Nephron progenitor cell (in vitro differentiated cells): ENCODE measurements around the gene FOXJ2.
A peak's percentile ranks its signal among the peaks of the same experiment; 100 is the strongest.

Experiments used
- DNase-seq: peaks from one replicate; pipeline ENCODE4 v3.0.0; 2021
- H3K27ac Mint-ChIP-seq: 2 replicates; pipeline ENCODE4 v1.8.0; 2021; ENCODE audit warnings: mild to moderate bottlenecking, moderate library complexity, mixed read lengths
- H3K27me3 Mint-ChIP-seq: 2 replicates; pipeline ENCODE4 v1.8.0; 2021; ENCODE audit warnings: mild to moderate bottlenecking, low read depth, mixed read lengths; ENCODE audit not compliant: poor library complexity
- H3K36me3 Mint-ChIP-seq: 2 replicates; pipeline ENCODE4 v1.8.0; 2021; ENCODE audit warnings: low read depth, mixed read lengths
- H3K4me1 Mint-ChIP-seq: 2 replicates; pipeline ENCODE4 v1.8.0; 2021; ENCODE audit warnings: mixed read lengths
- H3K4me3 Mint-ChIP-seq: 2 replicates; pipeline ENCODE4 v1.8.0; 2021; ENCODE audit warnings: mild to moderate bottlenecking, moderate library complexity, mixed read lengths
- H3K9me3 Mint-ChIP-seq: 2 replicates; pipeline ENCODE4 v1.8.0; 2021; ENCODE audit warnings: mild to moderate bottlenecking, moderate library complexity, mixed read lengths
- CTCF ChIP-seq: fragments of 200-600 bp; sonication (generic); IDR thresholded peaks from 2 replicates; pipeline ENCODE4 v1.5.0; 2021; ENCODE audit warnings: antibody characterized with exemption

The FOXJ2 gene

GRCh38 chr12:8045952-8046944 lies 13.7 kb downstream of the FOXJ2 start:
- Mint-ChIP-seq H3K36me3 (peaks cover 77% of the 10 kb centered on the region), H3K4me1 (no peaks in the 10 kb centered on the region), H3K4me3 (no peak overlapping the region), H3K9me3 (no peaks in the 10 kb centered on the region), H3K27me3 (no peaks in the 10 kb centered on the region), H3K27ac (no peak overlapping the region)
- DNase-seq = peak; percentile 86
- TF ChIP-seq CTCF = peak; percentile 81

GRCh38 chr12:8047842-8048241 lies 15.3 kb downstream of the FOXJ2 start:
- no peaks in the 10 kb centered on the region for H3K27me3 Mint-ChIP-seq
- no peaks in the 10 kb centered on the region for H3K4me1 Mint-ChIP-seq
- no peak overlapping the region for H3K27ac Mint-ChIP-seq
- no peak for DNase-seq
- no peaks in the 10 kb centered on the region for H3K9me3 Mint-ChIP-seq
- peaks cover 73% of the 10 kb centered on the region for H3K36me3 Mint-ChIP-seq
- TF ChIP-seq CTCF = no peak
- H3K4me3 Mint-ChIP-seq = no peak overlapping the region

GRCh38 chr12:8048906-8049305 lies 16.4 kb downstream of the FOXJ2 start:
- no peak for DNase-seq
- H3K27ac Mint-ChIP-seq = no peak overlapping the region
- no peaks in the 10 kb centered on the region for H3K9me3 Mint-ChIP-seq
- H3K4me3 Mint-ChIP-seq = no peak overlapping the region
- H3K27me3 Mint-ChIP-seq = peaks cover 2% of the 10 kb centered on the region
- H3K4me1 Mint-ChIP-seq = no peaks in the 10 kb centered on the region
- peaks cover 68% of the 10 kb centered on the region for H3K36me3 Mint-ChIP-seq
- no peak for TF ChIP-seq CTCF

- no peak for DNase-seq
- TF ChIP-seq CTCF = no peak
- no peaks in the 10 kb centered on the region for H3K9me3 Mint-ChIP-seq
- no peaks in the 10 kb centered on the region for H3K4me1 Mint-ChIP-seq
- no peak overlapping the region for H3K27ac Mint-ChIP-seq
- H3K4me3 Mint-ChIP-seq = no peak overlapping the region
- H3K36me3 Mint-ChIP-seq = peaks cover 68% of the 10 kb centered on the region
- peaks cover 2% of the 10 kb centered on the region for H3K27me3 Mint-ChIP-seq
These were observed 18.2 kb downstream of the FOXJ2 start for GRCh38 chr12:8050600-8051250.

GRCh38 chr12:8052679-8053078 lies 20.2 kb downstream of the FOXJ2 start:
- no peak overlapping the region for H3K4me3 Mint-ChIP-seq
- no peak for TF ChIP-seq CTCF
- DNase-seq = no peak
- no peaks in the 10 kb centered on the region for H3K9me3 Mint-ChIP-seq
- H3K27ac Mint-ChIP-seq = peak overlapping the region; percentile 22
- H3K36me3 Mint-ChIP-seq = peaks cover 52% of the 10 kb centered on the region
- H3K27me3 Mint-ChIP-seq = peaks cover 2% of the 10 kb centered on the region
- no peaks in the 10 kb centered on the region for H3K4me1 Mint-ChIP-seq
